Spleen (tissue), 11 donors: Measurements from ENCODE around the gene ZNF532. TPM values are rescaled to one million over a fixed set of nuclear protein-coding genes. Genes with fewer than 3 reads are reported as not detected.
A peak's percentile ranks its signal among the peaks of the same experiment; 100 is the strongest.

Experiments
- DNase-seq: peaks from one replicate; pipeline ENCODE4 v3.0.0-alpha.2; 2020
- H3K27ac ChIP-seq, 8 donors: fragments of 200-600 bp; sonication (generic) in 7 of 8; 1 replicate in 4 of 8; 2 replicates in 4 of 8; pipeline versions ENCODE4 v1.5.0 to v1.8.0; 2016 to 2021; ENCODE audit warnings: inconsistent platforms in 4 of 8, mild to moderate bottlenecking in 4 of 8, moderate library complexity in 1 of 8
- H3K27me3 ChIP-seq, 7 donors: fragments of 200-600 bp; sonication (generic) in 6 of 7; replicated peaks in 1 of 7; 1 replicate in 4 of 7; 2 replicates in 3 of 7; pipeline versions ENCODE4 v1.5.0 to v1.8.0; 2016 to 2021; ENCODE audit warnings: inconsistent platforms in 3 of 7, mild to moderate bottlenecking in 1 of 7
- H3K36me3 ChIP-seq, 6 donors: fragments of 200-600 bp; sonication (generic) in 5 of 6; 1 replicate in 4 of 6; 2 replicates in 2 of 6; pipeline versions ENCODE4 v1.5.0 to v1.8.0; 2016 to 2021; ENCODE audit warnings: inconsistent platforms in 2 of 6
- H3K4me1 ChIP-seq, 6 donors: fragments of 200-600 bp; sonication (generic) in 5 of 6; 1 replicate in 3 of 6; 2 replicates in 3 of 6; pipeline versions ENCODE4 v1.5.0 to v1.8.0; 2016 to 2021; ENCODE audit warnings: inconsistent platforms in 3 of 6
- H3K4me3 ChIP-seq, 8 donors: fragments of 200-600 bp; sonication (generic) in 7 of 8; 1 replicate in 4 of 8; 2 replicates in 4 of 8; pipeline versions ENCODE4 v1.5.0 to v1.8.0; 2016 to 2021; ENCODE audit warnings: inconsistent platforms in 4 of 8, mild to moderate bottlenecking in 4 of 8, moderate library complexity in 2 of 8
- H3K9me3 ChIP-seq, 8 donors: fragments of 200-600 bp; sonication (generic) in 7 of 8; 1 replicate in 4 of 8; 2 replicates in 4 of 8; pipeline versions ENCODE4 v1.5.0 to v1.8.0; 2016 to 2021; ENCODE audit warnings: inconsistent platforms in 4 of 8
- POLR2A ChIP-seq, 3 donors: fragments of 450-650 bp; IDR thresholded peaks; one replicate each; pipeline ENCODE4 v1.5.1; 2017; ENCODE audit warnings: antibody characterized with exemption in 3 of 3, mild to moderate bottlenecking in 1 of 3
- POLR2AphosphoS5 ChIP-seq, 3 donors: sonication (generic); formaldehyde crosslinking; IDR thresholded peaks; one replicate each; pipeline ENCODE4 v1.5.1; 2017; ENCODE audit warnings: antibody characterized with exemption in 3 of 3
- WGBS, 5 donors: extraction: QIAGEN DNeasy Blood & Tissue Kit in 3 of 5; methylation state at CpG; one replicate each; pipeline versions ENCODE4 v1.1.5 to v1.1.7; 2013 to 2018; 5-methylcytosine and 5-hydroxymethylcytosine counted together
- intact Hi-C: fragments of 100-400 bp; cut with DNase I; formaldehyde crosslinking; loops from one replicate; pipeline ENCODE4 v1.15.0; 2023; ENCODE audit warnings: low total_unique reads
- polyA plus RNA-seq, 3 donors: library from polyadenylated mRNA; stranded (reverse); fragments of 200-250 nt; gene quantifications; one replicate each; pipeline ENCODE4 v1.2.1, GENCODE V29; 2013
- total RNA-seq, 7 donors: library from RNA; depleted of rRNA in 3 of 7; stranded (reverse); fragments of >200 nt in 3 of 7; fragmentation: NEBNext Ultra II Directional in 4 of 7; extraction: Animal tissue kit (Norgen Biotek cat#: 25700) in 4 of 7; gene quantifications; one replicate each; pipeline versions ENCODE4 v1.1.0 to v1.2.1, GENCODE V29; 2016 to 2021
- TF ChIP-seq, protein P1 (sequence below), 11 experiments: fragments of 200-600 bp in 7 of 11; fragments of 450-650 bp in 4 of 11; sonication (generic) in 4 of 11; IDR thresholded peaks in 8 of 11; conservative IDR thresholded peaks in 3 of 11; 1 replicate in 7 of 11; 2 replicates in 4 of 11; pipeline versions ENCODE4 v1.4.0 to v1.8.0; 2016 to 2021; ENCODE audit warnings: antibody characterized with exemption in 11 of 11, inconsistent platforms in 4 of 11, mild to moderate bottlenecking in 1 of 11
- donor health status: healthy with polysubstance abuse.
- donor health status: DM: no; HTN: no; CAD: no; lungs with moderate emphysema.
- donor health status: DM: no; HTN: no; CAD: no.
- donor health status: Bipolar disorder and iron deficiency.
- donor health status: healthy.
- donor health status: DM: no; HTN: no; CAD: no.
- donor health status: DM: yes; HTN: yes; CAD: no.

Gene ZNF532
- total and polyA plus RNA-seq, 10 donors: 5.2 to 64.8 (median 42.4) TPM

DNA sequence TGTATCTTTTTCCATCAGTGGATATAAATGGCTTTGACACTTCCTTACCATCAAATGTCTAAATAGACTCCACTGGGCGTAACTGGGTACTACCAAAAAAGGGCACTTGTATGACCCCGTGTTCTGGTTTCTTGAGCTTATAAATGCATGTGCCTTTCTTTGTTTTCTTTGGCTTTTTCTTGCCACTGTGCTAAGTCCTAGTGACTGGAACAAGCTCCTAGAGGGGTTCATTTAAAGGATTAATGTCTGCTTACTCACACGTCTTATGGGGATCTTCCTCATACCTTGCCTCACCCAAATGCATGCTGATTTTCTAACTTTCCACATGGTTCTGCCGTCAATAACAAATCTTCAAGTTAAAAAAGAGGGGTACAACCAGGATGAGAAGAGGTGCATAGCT, 19.8 kb upstream of the ZNF532 start:
- Histone ChIP-seq H3K27ac (no peak overlapping the region), H3K9me3 (no peaks in the 10 kb centered on the region), H3K4me3 (no peak overlapping the region), H3K36me3 (no peaks in the 10 kb centered on the region), H3K4me1 (peaks cover 0 to 22% (median 11%) of the 10 kb centered on the region in 6 donors), H3K27me3 (peaks cover 0 to 10% (median 0%) of the 10 kb centered on the region in 7 donors)
- 87 to 93% (median 89%) methylated on average over 4 of the region's 4 CpGs for WGBS, 5 donors
- DNase-seq: no peak
- intact Hi-C loops: no loop called here
- TF ChIP-seq, protein P1, sequence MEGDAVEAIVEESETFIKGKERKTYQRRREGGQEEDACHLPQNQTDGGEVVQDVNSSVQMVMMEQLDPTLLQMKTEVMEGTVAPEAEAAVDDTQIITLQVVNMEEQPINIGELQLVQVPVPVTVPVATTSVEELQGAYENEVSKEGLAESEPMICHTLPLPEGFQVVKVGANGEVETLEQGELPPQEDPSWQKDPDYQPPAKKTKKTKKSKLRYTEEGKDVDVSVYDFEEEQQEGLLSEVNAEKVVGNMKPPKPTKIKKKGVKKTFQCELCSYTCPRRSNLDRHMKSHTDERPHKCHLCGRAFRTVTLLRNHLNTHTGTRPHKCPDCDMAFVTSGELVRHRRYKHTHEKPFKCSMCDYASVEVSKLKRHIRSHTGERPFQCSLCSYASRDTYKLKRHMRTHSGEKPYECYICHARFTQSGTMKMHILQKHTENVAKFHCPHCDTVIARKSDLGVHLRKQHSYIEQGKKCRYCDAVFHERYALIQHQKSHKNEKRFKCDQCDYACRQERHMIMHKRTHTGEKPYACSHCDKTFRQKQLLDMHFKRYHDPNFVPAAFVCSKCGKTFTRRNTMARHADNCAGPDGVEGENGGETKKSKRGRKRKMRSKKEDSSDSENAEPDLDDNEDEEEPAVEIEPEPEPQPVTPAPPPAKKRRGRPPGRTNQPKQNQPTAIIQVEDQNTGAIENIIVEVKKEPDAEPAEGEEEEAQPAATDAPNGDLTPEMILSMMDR (IDR thresholded peaks at IDR 0.05 in 8 of 11, conservative IDR thresholded peaks at IDR 0.05 in 3 of 11): no peak
- TF ChIP-seq POLR2AphosphoS5 (IDR thresholded peaks at IDR 0.05) (no peak), POLR2A (IDR thresholded peaks at IDR 0.05) (no peak)

DNA sequence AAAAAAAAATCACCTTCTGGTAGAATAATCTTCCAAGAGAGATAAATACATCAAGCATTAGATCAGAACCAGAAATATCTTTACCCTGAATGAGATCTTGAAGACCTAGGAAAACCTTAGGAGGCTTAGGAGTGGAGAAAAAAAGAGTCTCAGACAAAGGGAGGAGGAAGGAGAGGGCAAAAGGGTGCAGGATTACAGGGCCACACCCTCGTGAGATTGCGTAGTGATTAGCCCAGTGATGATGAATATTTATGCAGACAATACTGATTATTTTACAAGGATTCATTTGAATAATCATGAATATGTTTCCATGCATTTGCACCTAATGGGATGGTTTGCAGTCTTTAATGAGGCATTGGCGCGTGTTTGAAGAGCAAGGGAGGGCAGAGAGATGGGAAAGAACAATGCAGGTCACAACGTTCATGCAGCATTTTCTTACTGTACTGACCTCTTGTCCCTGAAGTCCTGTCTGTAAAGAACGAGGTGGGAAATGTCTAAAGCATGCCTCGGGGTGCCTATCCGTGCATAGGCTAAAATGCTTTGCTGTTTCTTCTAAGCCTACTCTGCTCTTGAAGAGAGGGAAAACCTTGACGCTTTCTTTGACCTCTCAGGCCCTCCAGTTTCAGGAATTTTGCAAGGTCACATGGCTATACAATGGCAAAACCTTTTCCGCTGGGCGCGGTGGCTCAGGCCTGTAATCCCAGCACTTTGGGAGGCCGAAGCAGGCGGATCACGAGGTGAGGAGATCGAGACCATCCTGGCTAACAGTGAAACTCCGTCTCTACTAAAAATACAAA, 18.6 kb upstream of the ZNF532 start:
- Histone ChIP-seq H3K9me3 (no peaks in the 10 kb centered on the region), H3K4me3 (no peak overlapping the region), H3K36me3 (no peaks in the 10 kb centered on the region), H3K4me1 (peaks cover 0 to 22% (median 11%) of the 10 kb centered on the region in 6 donors), H3K27me3 (peaks cover 0 to 10% (median 0%) of the 10 kb centered on the region in 7 donors), H3K27ac (peak overlapping the region in 2 of 8 donors; percentile 48 to 68)
- intact Hi-C loops: no loop called here
- TF ChIP-seq POLR2AphosphoS5 (IDR thresholded peaks at IDR 0.05): peak in 1 of 3 donors; percentile 24
- TF ChIP-seq, protein P1 (IDR thresholded peaks at IDR 0.05 in 8 of 11, conservative IDR thresholded peaks at IDR 0.05 in 3 of 11): no peak
- no peak for DNase-seq
- WGBS, 5 donors: 76 to 84% (median 78%) methylated on average over 17 of the region's 17 CpGs

DNA sequence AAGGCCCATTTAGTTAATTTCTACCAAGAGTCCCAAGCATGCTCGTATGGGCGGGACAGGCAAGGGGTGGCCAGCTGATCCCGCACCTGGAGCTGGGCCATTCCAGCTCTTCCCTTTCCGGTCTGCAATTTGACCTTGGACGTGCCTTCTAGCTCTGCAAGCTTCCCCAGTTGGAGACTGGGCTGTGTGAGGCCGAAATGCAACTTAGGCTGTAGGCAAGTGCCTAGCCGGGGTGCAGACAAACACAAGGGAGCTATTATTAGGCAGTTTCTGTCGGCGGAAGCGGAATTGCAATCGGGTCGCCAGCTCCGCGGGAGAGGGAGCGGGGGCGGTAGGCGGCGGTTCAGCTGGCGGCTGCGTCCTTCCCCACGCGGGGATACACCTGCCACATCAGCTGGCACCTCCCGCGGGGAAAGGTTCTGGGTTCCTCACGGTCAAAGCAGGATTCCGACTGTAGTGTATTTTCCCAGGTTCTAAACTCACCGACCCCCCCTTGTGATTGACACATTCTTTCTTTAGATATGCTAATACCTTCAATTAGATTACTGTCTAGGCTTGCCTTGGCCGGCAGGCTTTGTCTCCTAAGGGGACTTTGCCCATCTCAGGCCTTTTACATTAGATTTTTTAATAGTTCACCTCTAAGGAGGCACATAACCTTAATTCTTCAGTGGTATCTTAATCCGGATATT, 17.1 kb upstream of the ZNF532 start:
- intact Hi-C loops: no loop called here
- Histone ChIP-seq H3K36me3 (no peaks in the 10 kb centered on the region), H3K4me1 (peaks cover 0 to 22% (median 11%) of the 10 kb centered on the region in 6 donors), H3K4me3 (peak overlapping the region in 6 of 8 donors; percentile 16 to 65 (median 22)), H3K9me3 (no peaks in the 10 kb centered on the region), H3K27ac (peak overlapping the region in 5 of 8 donors; percentile 31 to 68 (median 49)), H3K27me3 (peaks cover 0 to 10% (median 0%) of the 10 kb centered on the region in 7 donors)
- 13 to 29% (median 25%) methylated on average over 18 to 29 of the region's 29 CpGs for WGBS, 5 donors
- peak; percentile 36 to 64 (median 55) for TF ChIP-seq POLR2AphosphoS5 (IDR thresholded peaks at IDR 0.05)
- TF ChIP-seq, protein P1 (IDR thresholded peaks at IDR 0.05 in 8 of 11, conservative IDR thresholded peaks at IDR 0.05 in 3 of 11): no peak
- peak; percentile 80 for DNase-seq

DNA sequence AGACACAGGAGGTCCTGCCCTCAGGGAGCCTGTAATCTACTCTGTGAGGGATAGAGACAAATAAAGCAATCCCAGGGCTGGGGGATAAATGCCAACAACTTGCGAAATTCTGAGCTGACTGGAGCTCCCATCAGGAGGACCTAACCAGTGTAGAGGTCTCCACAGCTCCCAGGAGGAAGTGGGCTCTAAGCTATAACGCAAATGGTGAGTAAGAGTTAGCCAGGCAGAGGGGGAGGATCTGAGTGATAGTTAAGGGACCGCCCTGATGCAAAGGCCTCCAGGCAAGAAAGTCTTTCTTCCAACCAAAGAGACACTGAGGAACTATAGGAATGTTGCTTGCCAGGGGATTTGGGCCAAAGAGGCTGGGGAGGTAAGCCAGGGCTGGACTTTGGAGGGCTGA, 16.0 kb upstream of the ZNF532 start:
- WGBS, 5 donors: 75 to 93% (median 90%) methylated on average over 3 of the region's 3 CpGs
- no peak overlapping the region for H3K27ac ChIP-seq
- intact Hi-C loops: no loop called here
- no peaks in the 10 kb centered on the region for H3K36me3 ChIP-seq
- no peak for TF ChIP-seq POLR2AphosphoS5 (IDR thresholded peaks at IDR 0.05)
- TF ChIP-seq POLR2A (IDR thresholded peaks at IDR 0.05): no peak
- TF ChIP-seq, protein P1 (IDR thresholded peaks at IDR 0.05 in 8 of 11, conservative IDR thresholded peaks at IDR 0.05 in 3 of 11): no peak
- no peak for DNase-seq
- H3K27me3 ChIP-seq: peaks cover 0 to 10% (median 0%) of the 10 kb centered on the region in 7 donors
- no peaks in the 10 kb centered on the region for H3K9me3 ChIP-seq
- peaks cover 0 to 22% (median 11%) of the 10 kb centered on the region in 6 donors for H3K4me1 ChIP-seq
- no peak overlapping the region for H3K4me3 ChIP-seq
